ENCODE results near the gene USP40.
"Not testable (repeated sequence)": the region's sequence is repeated elsewhere in the genome, so short reads cannot be mapped to it uniquely, and the experiment has no call there.

Gene USP40

GRCh38 chr2:233566141-233566956, at the start of gene USP40:
TSS of gene USP40 (minus strand) at chr2:233566782. CDS start at chr2:233565554, 1,228 bp downstream.
- DNase-seq: peak; percentile 9 to 55 (median 31)

GRCh38 chr2:233611284-233611683, 44.7 kb upstream of the USP40 start:
- DNase-seq: no peak

- no peak for DNase-seq
Measured at GRCh38 chr2:233605680-233606079, 39.1 kb upstream of the USP40 start.

- no peak for DNase-seq
Measured at GRCh38 chr2:233604826-233605225, 38.2 kb upstream of the USP40 start.

GRCh38 chr2:233603520-233603919, 36.9 kb upstream of the USP40 start:
- DNase-seq: no peak

- DNase-seq: no peak
Measured at GRCh38 chr2:233602076-233602475, 35.5 kb upstream of the USP40 start.

GRCh38 chr2:233600386-233600785, 33.8 kb upstream of the USP40 start:
- no peak for DNase-seq

GRCh38 chr2:233598952-233599351, 32.4 kb upstream of the USP40 start:
- no peak for DNase-seq

- no peak for DNase-seq
Measured at GRCh38 chr2:233597522-233597921, 30.9 kb upstream of the USP40 start.

GRCh38 chr2:233593201-233593600, 26.6 kb upstream of the USP40 start:
- no peak for DNase-seq

- DNase-seq: not testable (repeated sequence)
Measured at GRCh38 chr2:233592706-233593105, 26.1 kb upstream of the USP40 start.

GRCh38 chr2:233588400-233588799, 21.8 kb upstream of the USP40 start:
- no peak for DNase-seq

- no peak for DNase-seq
Measured at GRCh38 chr2:233584210-233584609, 17.6 kb upstream of the USP40 start.

- not testable (repeated sequence) for DNase-seq
Measured at GRCh38 chr2:233583217-233583965, 16.8 kb upstream of the USP40 start.

- not testable (repeated sequence) for DNase-seq
Measured at GRCh38 chr2:233577341-233577740, 10.8 kb upstream of the USP40 start.

GRCh38 chr2:233572468-233572867, 5.9 kb upstream of the USP40 start:
- DNase-seq: no peak

GRCh38 chr2:233571462-233571861, 4.9 kb upstream of the USP40 start:
- DNase-seq: no peak

GRCh38 chr2:233571001-233571400, 4.4 kb upstream of the USP40 start:
- no peak for DNase-seq

GRCh38 chr2:233565685-233566140, 869 bp downstream of the USP40 start:
- no peak for DNase-seq

GRCh38 chr2:233563663-233564430, 2.7 kb downstream of the USP40 start:
- DNase-seq: no peak

- no peak for DNase-seq
Measured at GRCh38 chr2:233556881-233557736, 9.5 kb downstream of the USP40 start.

- DNase-seq: no peak
Measured at GRCh38 chr2:233553366-233553765, 13.2 kb downstream of the USP40 start.
